Measurements from ENCODE around the gene SSH2.

DNA sequence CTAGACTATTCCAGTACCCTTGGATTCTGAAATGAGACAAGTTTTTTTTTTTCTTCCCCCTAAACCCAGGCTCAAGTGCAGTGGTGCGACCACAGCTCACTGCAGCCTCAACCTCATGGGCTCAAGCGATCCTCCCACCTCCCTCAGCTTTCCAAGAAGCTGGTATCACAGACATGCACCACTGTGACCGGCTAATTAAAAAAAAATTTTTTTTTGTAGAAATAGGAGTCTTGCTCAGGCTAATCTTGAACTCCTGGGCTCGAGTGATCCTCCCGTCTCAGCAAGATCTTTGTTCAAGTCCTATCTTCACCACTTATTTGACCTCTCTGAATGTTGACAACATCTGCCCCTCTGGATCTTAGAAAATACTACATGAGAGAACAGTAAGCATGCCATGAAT, 280.7 kb downstream of the SSH2 start:
- no peak for TF ChIP-seq RFX3 (CRISPR knock-in tag; IDR thresholded peaks at IDR 0.05)
- TF ChIP-seq RXRA (CRISPR knock-in tag; IDR thresholded peaks at IDR 0.05), result no peak
- TF ChIP-seq EZH2 (conservative IDR thresholded peaks at IDR 0.05; ENCODE audit: low read depth, low read length), result no peak
- no peak for TF ChIP-seq CTCF (CRISPR knock-in tag; IDR thresholded peaks at IDR 0.05)
- TF ChIP-seq ZFP37 (CRISPR knock-in tag; IDR thresholded peaks at IDR 0.05; ENCODE audit: borderline replicate concordance), result no peak
- no peak for TF ChIP-seq JUN (CRISPR knock-in tag; IDR thresholded peaks at IDR 0.05)
- TF ChIP-seq POLR2A (IDR thresholded peaks at IDR 0.05; ENCODE audit: insufficient read depth in 1 of 2, low read depth in 2 of 2, low read length in 2 of 2), result no peak

Data from HepG2 (cell line).